T47D (cell line): ENCODE data around the gene VTI1A.
"Not testable (repeated sequence)": the region's sequence is repeated elsewhere in the genome, so short reads cannot be mapped to it uniquely, and the experiment has no call there.

Experiments used
- DNase-seq, 2 experiments: peaks; one replicate each; pipeline versions ENCODE4 v3.0.0 to v3.0.0-alpha.2; 2011 to 2012; ENCODE audit warnings: low read depth in 1 of 2, low spot score in 1 of 2
- JUND ChIP-seq: IDR thresholded peaks from 2 replicates; pipeline ENCODE4 v1.6.1; 2012; ENCODE audit warnings: low read depth
- in situ Hi-C: cut with HindIII; loops from 2 replicates; pipeline ENCODE4 v1.10.0; 2016; ENCODE audit warnings: low sequenced_read_pairs, low pct_unique_long_range_greater_than_20kb

The VTI1A gene

DNA sequence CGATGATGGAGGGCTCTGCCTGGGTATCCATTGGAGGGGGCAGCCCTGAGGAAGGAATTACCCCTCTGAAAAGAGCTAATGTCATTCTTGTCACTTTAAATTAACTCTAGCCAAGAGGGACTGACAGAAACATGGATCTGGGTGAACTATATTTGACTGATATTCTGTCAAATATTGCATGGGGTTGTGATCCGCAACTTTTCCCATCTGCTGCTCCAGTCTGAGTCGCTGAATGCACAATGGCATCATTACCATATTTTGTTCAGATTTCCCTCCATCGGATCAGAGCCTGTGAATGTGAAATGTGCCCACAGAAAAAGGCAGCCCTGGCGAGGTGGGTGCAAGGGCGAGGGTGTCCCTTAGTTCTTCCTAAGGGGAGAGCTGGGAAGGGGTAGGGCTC, 402.5 kb downstream of the VTI1A start:
- no peak for TF ChIP-seq JUND
- no peak for DNase-seq
- in situ Hi-C loops: no loop called here

DNA sequence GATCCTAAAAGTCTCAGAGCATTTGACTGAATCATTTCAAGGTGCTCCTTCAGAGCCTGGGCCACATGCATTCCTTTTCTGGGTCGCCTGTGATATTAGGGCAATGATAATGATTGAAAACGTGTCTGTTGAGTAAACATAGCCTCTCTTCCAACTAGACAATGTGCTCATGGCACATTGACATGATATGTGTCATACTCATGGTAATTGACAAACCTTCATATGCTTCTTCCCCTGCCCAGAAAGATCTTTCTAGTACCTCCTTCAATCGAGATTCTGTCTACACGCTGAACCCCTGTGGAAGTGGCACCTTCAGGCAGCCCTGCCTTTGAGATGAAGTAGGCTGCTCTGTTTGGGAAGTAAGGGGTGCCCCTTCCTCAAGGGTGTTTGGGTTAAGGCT, 404.2 kb downstream of the VTI1A start:
- DNase-seq: no peak
- in situ Hi-C loops: no loop called here
- no peak for TF ChIP-seq JUND

DNA sequence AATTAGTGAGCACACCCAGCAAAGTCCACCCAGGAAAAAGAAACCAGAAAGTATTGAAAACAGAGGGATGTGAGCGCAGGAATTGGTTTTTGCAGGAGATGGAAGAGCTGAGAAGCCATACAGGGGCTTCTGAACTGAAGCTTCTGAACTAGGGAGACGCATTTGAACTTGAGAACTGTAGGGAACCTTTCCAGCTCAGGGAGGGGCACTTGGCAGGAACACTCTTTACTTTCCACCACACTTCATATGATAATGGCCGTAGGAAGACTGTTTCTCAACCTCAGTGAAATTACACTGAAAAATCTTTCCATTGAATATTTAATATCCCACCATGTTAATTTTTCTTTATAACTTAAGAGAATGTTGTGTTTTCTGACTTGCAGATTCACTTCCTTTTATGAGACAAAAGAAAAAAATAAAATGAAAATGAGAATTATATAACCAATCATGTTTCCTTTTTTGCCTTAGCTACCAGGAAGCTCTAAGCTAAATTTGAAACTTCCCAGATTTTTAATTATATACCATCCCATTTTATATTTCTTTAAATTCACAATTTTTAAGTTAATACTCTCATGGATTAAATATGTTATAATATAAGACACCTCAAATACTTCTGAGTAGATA, 404.7 kb downstream of the VTI1A start:
- no peak for DNase-seq
- in situ Hi-C loops: no loop called here
- no peak for TF ChIP-seq JUND

DNA sequence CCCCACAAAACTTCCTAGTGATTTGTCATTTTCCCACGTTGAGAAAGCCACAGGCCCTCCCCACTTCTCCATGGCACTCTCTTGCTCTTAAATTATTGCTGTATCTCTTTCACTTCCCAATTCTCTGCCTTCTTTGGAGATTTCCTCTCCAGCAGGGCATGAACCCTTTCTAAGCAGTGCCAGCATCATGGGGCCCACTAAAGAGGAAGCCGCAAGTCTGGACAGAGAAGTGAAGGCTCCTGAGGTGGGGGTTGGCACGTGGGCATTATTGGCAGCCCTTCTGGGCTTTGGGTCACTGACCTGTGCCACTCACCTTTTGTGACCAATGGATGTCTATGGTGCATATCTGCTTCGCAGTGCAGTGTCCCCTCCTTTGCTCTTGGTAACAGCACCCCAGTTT, 405.3 kb downstream of the VTI1A start:
- in situ Hi-C loops: no loop called here
- no peak for TF ChIP-seq JUND

DNA sequence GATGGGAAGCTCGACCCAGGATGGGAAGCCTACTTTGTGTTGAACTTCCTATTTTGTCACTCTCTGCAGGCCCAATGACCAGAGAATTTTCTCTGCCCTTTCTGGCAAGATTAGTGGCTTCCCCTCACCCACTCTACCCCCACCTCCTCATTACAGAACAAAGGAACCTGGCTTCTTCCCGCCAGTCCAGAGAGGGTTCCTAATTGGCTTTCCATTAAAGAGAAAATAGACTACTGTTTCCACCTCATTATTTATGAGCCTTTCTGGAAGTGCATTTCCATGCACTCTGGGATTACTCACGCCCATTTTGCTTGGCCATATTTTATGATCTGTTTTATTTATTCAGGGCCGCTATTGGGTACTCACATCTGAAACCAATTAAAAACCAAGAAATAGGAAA, 408.1 kb downstream of the VTI1A start:
- TF ChIP-seq JUND: no peak

More for the DNA sequence above, 405.3 kb downstream of the VTI1A start:
- no peak for DNase-seq

DNA sequence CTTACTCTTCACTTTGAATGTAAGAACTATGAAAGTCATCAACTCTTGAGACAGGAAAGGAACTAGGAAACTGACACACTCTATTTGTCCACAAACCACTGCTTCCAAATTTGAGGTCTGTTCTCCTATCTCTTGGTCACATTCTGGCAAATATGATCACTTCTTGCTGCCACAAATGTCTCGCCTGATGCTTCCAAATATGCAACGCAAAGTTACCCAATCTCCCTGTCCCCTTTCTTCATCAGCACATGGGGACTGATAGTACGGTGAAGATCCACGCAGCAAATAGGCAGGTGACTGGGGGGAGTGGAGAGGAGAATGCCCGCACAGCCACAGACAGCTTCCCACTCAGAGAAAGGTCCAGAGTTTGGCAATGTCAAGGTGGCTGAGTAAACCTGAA, 410.5 kb downstream of the VTI1A start:
- TF ChIP-seq JUND: no peak
- DNase-seq: no peak
- in situ Hi-C loops: no loop called here

More for the DNA sequence above, 408.1 kb downstream of the VTI1A start:
- in situ Hi-C loops: no loop called here
- no peak for DNase-seq

DNA sequence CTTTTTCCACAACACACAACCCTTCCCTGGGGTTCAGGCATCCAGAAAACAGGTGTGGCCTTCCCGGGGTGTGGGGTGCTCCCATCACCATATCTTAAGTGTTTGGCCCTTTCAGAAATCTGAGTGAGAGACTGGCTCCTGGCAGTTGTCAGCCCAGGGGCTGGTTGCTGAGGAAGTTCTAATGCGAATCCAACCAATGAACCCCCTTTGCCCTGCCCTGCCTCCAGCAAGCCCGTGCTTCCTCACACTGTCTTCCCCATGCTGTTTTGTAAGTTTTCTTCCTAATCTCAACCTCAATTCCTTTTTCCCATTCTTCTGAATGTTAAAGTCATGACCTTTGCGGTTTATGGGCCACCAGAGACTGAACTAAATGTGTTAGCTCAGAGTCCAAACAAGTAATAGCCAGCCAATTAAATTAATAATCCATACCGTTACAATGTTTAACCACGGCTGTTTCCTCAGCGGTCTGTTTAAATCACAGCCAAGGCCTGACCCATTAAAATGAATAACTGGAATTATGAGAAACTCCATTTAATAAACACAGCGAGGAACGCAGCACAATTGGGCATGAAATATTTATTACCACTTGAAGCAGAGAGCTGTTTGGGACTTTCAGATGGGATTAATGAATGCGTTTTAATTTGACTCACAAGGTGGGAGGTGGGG, 412.1 kb downstream of the VTI1A start:
- TF ChIP-seq JUND: no peak
- in situ Hi-C loops: no loop called here
- no peak for DNase-seq

DNA sequence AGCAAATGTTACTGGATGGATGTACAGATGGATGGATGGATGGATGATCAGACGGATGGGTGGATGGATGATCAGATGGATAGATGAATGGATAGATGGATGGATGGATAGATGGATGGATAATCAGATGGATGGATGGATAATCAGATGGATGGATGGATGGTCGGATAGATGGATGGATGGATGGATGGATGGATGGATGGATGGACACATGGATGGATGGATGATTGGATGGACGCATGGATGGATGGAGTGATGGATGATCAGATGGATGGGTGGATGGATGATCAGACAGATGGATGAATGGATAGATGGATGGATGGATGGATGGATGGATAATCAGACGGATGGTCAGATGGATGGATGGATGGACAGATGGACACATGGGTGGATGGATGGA, 412.8 kb downstream of the VTI1A start:
- TF ChIP-seq JUND: no peak
- in situ Hi-C loops: no loop called here
- DNase-seq: no peak

DNA sequence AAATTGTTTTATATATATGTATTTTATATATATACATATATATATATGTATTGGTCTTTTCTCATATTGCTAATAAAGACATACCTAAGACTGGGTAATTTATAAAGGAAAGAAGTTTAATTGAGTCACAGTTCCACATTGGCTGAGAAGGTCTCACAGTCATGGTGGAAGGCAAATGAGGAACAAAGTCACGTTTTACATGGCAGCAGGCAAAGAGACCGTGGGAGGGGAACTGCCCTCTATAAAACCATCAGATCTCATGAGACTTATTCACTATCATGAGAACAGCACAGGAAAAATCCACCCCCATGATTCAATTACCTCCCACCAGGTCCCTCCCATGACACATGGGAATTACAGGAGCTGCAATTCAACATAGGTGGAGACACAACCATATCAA, 416.4 kb downstream of the VTI1A start:
- in situ Hi-C loops, DNase-seq: not testable (repeated sequence)
